PC-9 (cell line): ENCODE measurements around the gene TBC1D24. TPM values are rescaled to one million over a fixed set of nuclear protein-coding genes. Genes with fewer than 3 reads are reported as not detected.
"Not testable (repeated sequence)": the region's sequence is repeated elsewhere in the genome, so short reads cannot be mapped to it uniquely, and the experiment has no call there.

ENCODE experiments used
- BruUV-seq: library from RNA; stranded (reverse); fragments of 400-500 nt; replicated peaks from 2 replicates; lab custom pipeline; 2021; lab: Mats Ljungman, UMichigan
- CTCF ChIA-PET: fragments of 300-600 bp; sonication (Branson Sonifier 250); formaldehyde crosslinking; loops from one replicate; lab custom pipeline; 2022; ENCODE audit warnings: antibody characterized with exemption; lab: Charles Lee
- POLR2A ChIA-PET: fragments of 300-600 bp; sonication (Branson Sonifier 250); formaldehyde crosslinking; loops from one replicate; lab custom pipeline; 2022; ENCODE audit warnings: antibody characterized with exemption; ENCODE audit not compliant: unreplicated experiment; lab: Charles Lee
- DNase-seq, 2 experiments: peaks; one replicate each; pipeline versions ENCODE4 v3.0.0 to v3.0.0-alpha.2; 2015 to 2022; ENCODE audit warnings: mixed read lengths in 1 of 2
- H2AFZ ChIP-seq: fragments of 200-600 bp; sonication (generic); 2 replicates; pipeline ENCODE4 v1.8.1; 2017; ENCODE audit warnings: antibody characterized with exemption
- H3F3A ChIP-seq: fragments of 200-600 bp; sonication (generic); 2 replicates; pipeline ENCODE4 v1.8.1; 2017; ENCODE audit warnings: antibody characterized with exemption, mild to moderate bottlenecking, low read depth; ENCODE audit not compliant: insufficient read depth
- H3K27ac ChIP-seq: fragments of 200-600 bp; sonication (generic); 2 replicates; pipeline ENCODE4 v1.6.1; 2016; ENCODE audit warnings: mixed run types
- H3K27me3 ChIP-seq: fragments of 200-600 bp; sonication (generic); 2 replicates; pipeline ENCODE4 v1.6.1; 2016; ENCODE audit warnings: low read depth, mixed run types; ENCODE audit not compliant: insufficient read depth
- H3K36me3 ChIP-seq: fragments of 200-600 bp; sonication (generic); 2 replicates; pipeline ENCODE4 v1.6.1; 2016; ENCODE audit warnings: low read depth, mixed run types
- H3K4me1 ChIP-seq: fragments of 200-600 bp; sonication (generic); replicated peaks from 2 replicates; pipeline ENCODE4 v1.6.1; 2016; ENCODE audit warnings: mixed run types; ENCODE audit not compliant: insufficient read depth
- H3K4me2 ChIP-seq: fragments of 200-600 bp; sonication (generic); 2 replicates; pipeline ENCODE4 v1.6.1; 2017; ENCODE audit warnings: mixed run types
- H3K4me3 ChIP-seq: fragments of 200-600 bp; sonication (generic); 2 replicates; pipeline ENCODE4 v1.6.1; 2016; ENCODE audit warnings: mixed run types
- H3K79me2 ChIP-seq: fragments of 200-600 bp; sonication (generic); 2 replicates; pipeline ENCODE4 v1.6.1; 2017; ENCODE audit warnings: low read depth, mixed run types
- H3K9me2 ChIP-seq: fragments of 200-600 bp; sonication (generic); 2 replicates; pipeline ENCODE4 v1.8.1; 2017; ENCODE audit warnings: mild to moderate bottlenecking; ENCODE audit not compliant: insufficient read depth
- H3K9me3 ChIP-seq: fragments of 200-600 bp; sonication (generic); 2 replicates; pipeline ENCODE4 v1.8.1; 2016; ENCODE audit warnings: low read depth; ENCODE audit not compliant: insufficient read depth
- H4K20me1 ChIP-seq: fragments of 200-600 bp; sonication (generic); 2 replicates; pipeline ENCODE4 v1.8.1; 2017; ENCODE audit not compliant: insufficient read depth
- CTCF ChIP-seq: fragments of 200-600 bp; sonication (generic); conservative IDR thresholded peaks from 2 replicates; pipeline ENCODE4 v1.6.1; 2017; ENCODE audit warnings: mixed run types, antibody characterized with exemption, mild to moderate bottlenecking, moderate library complexity
- intact Hi-C: fragments of 100-400 bp; cut with micrococcal nuclease; formaldehyde crosslinking; loops from one replicate; pipeline ENCODE4 v1.10.0; 2022; ENCODE audit not compliant: unreplicated experiment
- total RNA-seq: library from RNA; stranded (reverse); gene quantifications from 2 replicates; pipeline ENCODE4 v1.2.3, GENCODE V29; 2021

The TBC1D24 gene
- total RNA-seq, 1 experiment from 2014 or later = 30.0 TPM

- DNase-seq, H3K36me3 ChIP-seq, H3K4me2 ChIP-seq, BruUV-seq, intact Hi-C loops, H4K20me1 ChIP-seq, POLR2A ChIA-PET, H3K9me2 ChIP-seq, CTCF ChIA-PET, H3K27me3 ChIP-seq, H3K9me3 ChIP-seq, H2AFZ ChIP-seq, H3K27ac ChIP-seq, H3K4me3 ChIP-seq, H3K4me1 ChIP-seq: not testable (repeated sequence)
- Histone ChIP-seq H3F3A (peaks cover 11% of the 10 kb centered on the region), H3K79me2 (peaks cover 35% of the 10 kb centered on the region)
Measured at GRCh38 chr16:2541409-2541808, 66.5 kb downstream of the TBC1D24 start.

- DNase-seq, H3K27me3 ChIP-seq, H4K20me1 ChIP-seq, BruUV-seq, H2AFZ ChIP-seq, H3K27ac ChIP-seq, H3F3A ChIP-seq, intact Hi-C loops, H3K4me1 ChIP-seq, H3K9me2 ChIP-seq, H3K4me2 ChIP-seq, H3K36me3 ChIP-seq, H3K9me3 ChIP-seq, POLR2A ChIA-PET, CTCF ChIA-PET, H3K4me3 ChIP-seq: not testable (repeated sequence)
- H3K79me2 ChIP-seq = peaks cover 32% of the 10 kb centered on the region
Measured at GRCh38 chr16:2543771-2544170, 68.8 kb downstream of the TBC1D24 start.

GRCh38 chr16:2550283-2550878 is 75.5 kb downstream of the TBC1D24 start:
- CTCF ChIA-PET, H4K20me1 ChIP-seq, H2AFZ ChIP-seq, H3K4me1 ChIP-seq, H3K9me3 ChIP-seq, H3K9me2 ChIP-seq, H3K27ac ChIP-seq, intact Hi-C loops, POLR2A ChIA-PET, BruUV-seq, H3K4me2 ChIP-seq, DNase-seq, H3K4me3 ChIP-seq, H3F3A ChIP-seq, H3K36me3 ChIP-seq, H3K27me3 ChIP-seq: not testable (repeated sequence)
- peaks cover 14% of the 10 kb centered on the region; the same call in 1 of the 2 replicates for H3K79me2 ChIP-seq

GRCh38 chr16:2551420-2551889 is 76.5 kb downstream of the TBC1D24 start:
- H3K27me3 ChIP-seq, BruUV-seq, H4K20me1 ChIP-seq, intact Hi-C loops, H3K4me3 ChIP-seq, H3F3A ChIP-seq, H3K36me3 ChIP-seq, H3K9me2 ChIP-seq, H3K79me2 ChIP-seq, H3K4me1 ChIP-seq, H3K9me3 ChIP-seq, H2AFZ ChIP-seq: not testable (repeated sequence)
- POLR2A ChIA-PET = interaction anchor here (0.7 kb wide), 2 partner anchors 309 to 332 kb away, joined by 6 to 10 read pairs; no protein-coding TSS in a partner anchor
- Histone ChIP-seq H3K27ac (peak overlapping the region; percentile 23; the same call in 1 of the 2 replicates), H3K4me2 (peak overlapping the region; percentile 40)
- peak; percentile 44; the same call in 1 of the 2 replicates for TF ChIP-seq CTCF
- CTCF ChIA-PET = interaction anchor here (0.6 to 0.7 kb wide), 6 partner anchors 11 to 575 kb away, joined by 3 to 8 read pairs (median 6); no protein-coding TSS in a partner anchor
- DNase-seq = peak; percentile 38 to 48

- H3K4me1 ChIP-seq, CTCF ChIA-PET, H4K20me1 ChIP-seq, H3K4me3 ChIP-seq, H3K79me2 ChIP-seq, H3K27me3 ChIP-seq, H3K9me3 ChIP-seq, H3K9me2 ChIP-seq, H3F3A ChIP-seq, intact Hi-C loops, H3K4me2 ChIP-seq, H2AFZ ChIP-seq, H3K27ac ChIP-seq, DNase-seq, H3K36me3 ChIP-seq, POLR2A ChIA-PET: not testable (repeated sequence)
- BruUV-seq = TSS peak; percentile 41
Measured at GRCh38 chr16:2554709-2555425, 79.9 kb downstream of the TBC1D24 start.
